NCI-H146 treated with DMSO at 0.1 percent for 48 hours (cell line): ENCODE measurements around the gene MIPOL1.
"Not testable (repeated sequence)": the region's sequence is repeated elsewhere in the genome, so short reads cannot be mapped to it uniquely, and the experiment has no call there.

Source experiments
- DNase-seq: peaks from one replicate; lab custom pipeline; 2025; ENCODE audit not compliant: unreplicated experiment; lab: John Stamatoyannopoulos, UW

The MIPOL1 gene

DNA sequence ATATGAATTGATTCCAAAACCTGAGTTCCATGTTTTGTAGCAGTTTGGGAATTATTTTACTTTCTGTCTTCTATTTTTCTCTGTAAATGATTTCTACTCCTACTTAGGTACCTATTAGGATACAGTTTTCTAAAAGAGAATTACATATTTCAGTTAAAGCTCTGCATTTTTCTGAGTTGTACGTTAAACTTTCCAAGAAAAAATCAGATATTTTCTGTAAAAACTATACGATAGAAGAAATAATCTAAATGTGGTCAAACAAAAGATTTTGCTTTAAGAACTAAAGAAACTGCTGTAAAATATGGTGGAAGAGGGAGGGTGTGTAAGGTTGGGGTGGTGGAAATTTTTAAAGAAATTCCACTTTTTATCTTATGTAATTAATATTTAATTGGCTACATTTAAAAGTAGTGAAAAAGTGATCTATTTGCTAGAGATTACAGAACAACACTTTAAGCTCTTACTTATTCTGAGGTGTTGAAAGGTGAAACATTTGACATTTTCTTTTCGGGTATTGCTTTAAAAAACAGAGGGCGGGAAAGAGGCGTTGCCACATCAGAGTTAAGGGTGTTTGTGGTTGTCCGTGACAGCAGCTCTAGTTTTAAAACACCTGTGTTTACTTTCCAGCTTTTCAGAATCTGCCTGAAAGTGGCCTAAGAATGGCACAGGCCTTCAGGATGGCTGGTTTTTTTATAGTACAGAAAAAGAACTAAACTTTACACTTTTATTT lies 187.3 kb downstream of the MIPOL1 start:
- peak; percentile 63 for DNase-seq

DNA sequence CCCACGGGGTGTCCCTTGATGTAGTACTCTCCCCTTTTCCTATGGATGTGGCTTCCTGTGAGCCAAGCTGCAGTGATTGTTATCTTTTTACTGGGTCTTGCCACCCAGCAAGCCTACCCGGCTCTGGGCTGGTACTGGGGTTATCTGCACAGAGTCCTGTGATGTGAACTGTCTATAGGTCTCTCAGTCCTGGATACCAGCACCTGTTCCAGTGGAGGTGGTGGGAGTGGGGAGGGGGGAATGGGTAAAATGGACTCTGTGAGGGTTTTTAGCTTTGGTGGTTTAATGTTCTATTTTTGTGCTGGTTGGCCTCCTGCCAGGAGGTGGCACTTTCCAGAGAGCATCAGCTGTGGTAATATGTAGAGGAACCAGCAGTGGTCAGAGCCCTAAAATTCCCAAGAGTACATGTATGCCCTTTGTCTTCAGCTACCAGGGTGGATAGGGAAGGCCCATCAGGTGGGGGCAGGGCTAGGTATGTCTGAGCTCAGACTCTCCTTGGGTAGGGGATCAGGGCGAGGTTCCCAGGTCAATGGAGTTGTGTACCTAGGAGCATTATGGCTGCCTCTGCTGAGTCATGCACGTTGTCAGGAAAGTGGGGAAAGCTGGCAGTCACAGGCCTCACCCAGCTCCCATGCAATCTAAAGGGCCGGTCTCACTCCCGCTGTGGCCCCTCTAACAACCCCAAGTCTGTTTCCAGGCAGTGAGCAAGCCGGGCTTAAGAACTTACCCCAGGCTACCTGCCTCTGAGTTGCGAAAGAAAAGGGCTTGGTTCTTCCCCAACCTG lies 199.6 kb downstream of the MIPOL1 start:
- DNase-seq, result not testable (repeated sequence)

DNA sequence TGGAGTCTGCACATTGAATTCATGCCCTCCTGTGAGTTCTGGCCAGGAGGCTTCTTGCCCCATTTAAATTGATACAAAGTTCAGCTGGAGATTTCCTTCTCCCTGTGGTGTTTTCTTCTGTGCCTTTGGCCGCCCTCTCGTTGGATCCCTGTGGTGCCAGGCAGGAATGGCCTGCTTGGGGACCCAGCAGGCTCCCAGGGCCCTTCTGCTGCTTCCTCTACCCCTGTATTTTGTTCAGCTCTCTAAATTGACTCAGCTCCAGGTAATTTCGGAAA lies 200.1 kb downstream of the MIPOL1 start:
- no peak for DNase-seq

DNA sequence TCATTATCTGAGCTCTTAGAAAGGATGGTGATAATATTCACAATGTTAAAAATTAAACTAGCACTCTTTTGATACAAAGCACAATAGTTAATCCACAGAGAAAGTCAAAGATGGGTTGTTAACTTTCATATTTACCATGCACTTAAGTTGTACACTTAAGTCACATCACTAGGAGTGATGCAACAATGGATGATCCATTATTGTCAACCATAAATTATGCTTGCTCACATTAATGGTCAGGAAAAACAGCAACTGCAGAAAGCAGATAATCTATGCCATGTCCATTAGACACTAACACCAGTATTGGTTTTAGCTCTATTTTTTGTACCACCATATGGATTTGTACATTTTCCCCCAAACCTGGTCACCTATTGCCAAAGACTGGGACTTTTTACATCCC lies 201.8 kb downstream of the MIPOL1 start:
- DNase-seq, result no peak

DNA sequence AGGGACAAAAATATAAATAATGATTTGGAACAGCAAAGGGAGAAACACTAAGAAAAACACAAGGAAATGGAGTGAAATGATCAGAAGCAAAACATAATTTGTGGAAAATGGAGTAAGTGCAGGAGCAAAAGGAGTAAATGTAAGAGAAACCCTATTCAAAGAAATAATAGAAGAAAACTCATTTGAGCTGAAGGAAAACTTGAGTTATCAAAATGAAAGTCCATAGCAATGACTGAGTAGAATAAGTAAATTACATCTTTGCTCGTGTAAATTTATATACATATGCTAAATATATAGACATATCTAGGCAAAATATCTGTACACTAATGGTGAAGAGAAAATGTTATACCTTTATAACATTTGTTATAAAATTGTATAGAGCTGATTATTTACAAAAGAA lies 203.4 kb downstream of the MIPOL1 start:
- DNase-seq, result no peak

DNA sequence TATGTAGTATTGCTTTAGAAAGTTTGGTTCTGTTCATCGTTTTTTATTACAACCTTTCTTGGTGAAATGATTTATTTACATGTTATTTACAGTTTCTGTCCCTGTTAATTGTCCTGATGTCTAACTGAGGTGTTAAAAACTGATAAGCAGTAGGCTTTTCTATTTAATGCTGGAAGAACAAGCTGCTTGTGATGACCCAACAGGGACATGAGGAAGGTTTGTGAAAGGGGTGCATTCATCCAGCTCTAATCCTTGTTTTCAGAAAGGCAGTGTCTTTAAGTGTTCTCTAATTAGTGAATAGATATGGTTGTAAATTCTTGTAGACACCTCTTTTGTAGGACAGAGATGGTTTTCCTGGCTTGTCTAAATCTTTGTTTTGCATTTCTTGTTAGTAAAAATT lies 205.9 kb downstream of the MIPOL1 start:
- DNase-seq, result peak; percentile 27

DNA sequence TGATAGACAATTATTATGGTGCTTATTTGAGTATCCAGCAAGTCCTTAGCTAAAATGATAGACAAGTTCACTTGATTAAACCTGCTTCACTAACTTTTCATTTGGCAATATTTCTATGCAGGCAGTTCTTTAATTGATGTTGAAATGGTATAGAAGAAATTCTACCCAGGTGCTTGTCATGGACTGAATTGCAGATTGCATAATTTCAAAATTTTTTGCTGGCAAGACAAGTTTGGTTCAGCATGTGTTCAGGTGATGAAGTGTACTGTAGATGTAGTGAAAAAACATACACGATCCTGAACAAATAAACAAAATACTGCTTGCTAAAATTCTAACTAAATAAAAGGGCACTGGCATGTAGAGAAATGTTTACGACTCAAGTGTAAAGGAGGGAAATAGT lies 208.4 kb downstream of the MIPOL1 start:
- DNase-seq, result no peak

DNA sequence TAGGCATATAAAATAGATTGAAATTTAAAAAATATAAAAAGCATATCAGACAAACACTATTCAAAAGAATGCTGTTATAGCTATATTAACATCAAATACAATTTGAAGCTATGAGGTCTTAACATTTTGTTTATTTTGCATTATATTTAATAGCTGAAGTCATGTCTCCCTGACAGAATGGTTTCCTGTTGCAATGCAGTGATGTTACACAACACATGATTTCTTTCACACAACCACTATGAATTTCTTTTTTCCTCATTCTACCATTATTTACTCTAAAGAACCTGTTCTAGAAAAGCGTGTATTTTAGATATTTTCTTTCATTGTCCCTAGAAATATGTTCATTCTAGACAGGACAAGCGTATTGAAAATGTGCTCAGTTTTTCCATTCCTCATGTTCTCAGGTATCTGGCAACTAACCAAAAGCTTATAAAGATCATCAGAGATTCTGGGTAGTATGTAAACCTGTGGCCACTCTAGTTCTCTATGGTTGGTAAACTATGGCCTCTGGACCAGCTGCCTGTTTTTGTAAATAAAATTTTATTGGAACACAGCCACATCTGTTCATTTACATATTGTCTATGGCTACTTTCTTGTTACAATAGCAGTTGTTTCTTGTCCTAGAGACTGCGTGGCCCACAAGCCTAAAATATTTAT lies 213.5 kb downstream of the MIPOL1 start:
- DNase-seq, result no peak

DNA sequence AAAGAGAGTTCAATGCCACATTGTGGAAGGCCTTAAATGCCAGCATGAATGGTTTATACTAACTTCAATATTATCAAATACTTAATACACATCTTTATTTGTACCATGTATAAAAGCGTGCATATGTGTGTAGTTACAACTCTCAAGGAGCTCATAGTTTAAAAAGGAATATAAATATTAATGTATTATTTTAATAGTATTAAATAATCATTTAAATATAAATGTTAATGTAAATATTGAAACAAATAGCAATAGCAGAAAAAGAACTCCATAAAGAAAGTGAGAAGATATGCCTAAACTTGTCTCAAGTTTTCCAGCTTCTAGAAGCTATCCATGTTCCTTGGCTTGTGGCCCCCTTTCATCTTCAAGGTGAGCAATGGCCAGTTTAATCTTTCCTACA lies 215.3 kb downstream of the MIPOL1 start:
- DNase-seq, result no peak

DNA sequence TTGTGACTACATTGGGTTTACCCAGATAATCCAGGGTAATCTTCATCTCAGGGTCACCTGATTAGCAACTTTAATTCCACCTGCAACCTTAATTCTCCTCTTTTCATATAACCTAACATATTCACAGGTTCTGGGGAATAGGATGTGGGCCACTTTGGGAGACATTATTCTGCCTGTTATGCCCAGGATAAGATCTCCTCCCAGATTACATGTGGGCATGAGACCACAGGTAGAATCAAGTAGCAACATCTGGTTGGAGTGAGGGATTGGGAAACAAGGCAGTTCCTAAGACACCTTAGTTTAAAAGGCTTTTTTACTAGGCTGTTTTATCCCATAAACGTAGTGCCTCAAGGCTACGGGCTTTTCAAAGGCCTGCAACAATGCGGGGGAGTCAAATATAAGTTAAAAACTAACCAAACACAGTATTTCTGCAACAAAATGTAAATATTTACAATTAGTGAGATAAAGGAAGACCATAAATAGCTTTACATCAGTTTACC lies 215.8 kb downstream of the MIPOL1 start:
- DNase-seq, result no peak

DNA sequence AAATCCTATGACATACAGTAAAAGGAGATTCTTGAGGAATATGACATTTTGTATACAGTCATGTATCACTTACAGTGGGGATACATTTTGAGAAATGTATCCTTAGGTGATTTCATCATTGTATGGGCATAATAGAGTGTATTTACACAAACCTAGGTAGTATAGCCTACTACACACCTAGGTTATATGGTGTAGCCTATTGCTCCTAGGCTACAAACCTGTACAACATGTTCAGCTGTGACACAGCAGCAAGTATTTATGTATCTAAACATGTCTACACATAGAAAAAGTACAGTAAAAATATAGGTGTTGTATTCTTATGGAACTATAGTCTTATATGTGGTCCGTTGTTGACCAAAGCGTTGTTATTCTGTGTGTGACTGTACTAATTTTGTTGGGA lies 218.5 kb downstream of the MIPOL1 start:
- DNase-seq, result no peak

DNA sequence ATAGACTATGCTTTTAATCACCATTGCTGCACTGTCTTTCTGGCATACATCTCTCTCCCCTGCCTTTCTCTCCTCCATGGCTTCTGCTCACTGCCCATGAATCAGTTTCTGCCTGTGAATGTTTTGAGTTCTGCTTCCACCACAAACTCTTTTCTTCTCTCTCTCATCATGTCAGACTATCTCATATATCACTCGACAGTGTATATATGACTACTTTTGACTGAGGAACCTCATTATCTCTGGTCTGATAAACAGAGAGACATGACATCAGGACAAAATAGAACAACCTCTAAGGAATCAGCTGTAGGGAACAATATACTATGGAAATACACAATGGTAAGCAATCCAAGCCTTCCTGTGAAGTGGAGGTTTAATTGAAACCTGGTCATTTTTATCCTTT lies 219.4 kb downstream of the MIPOL1 start:
- no peak for DNase-seq

DNA sequence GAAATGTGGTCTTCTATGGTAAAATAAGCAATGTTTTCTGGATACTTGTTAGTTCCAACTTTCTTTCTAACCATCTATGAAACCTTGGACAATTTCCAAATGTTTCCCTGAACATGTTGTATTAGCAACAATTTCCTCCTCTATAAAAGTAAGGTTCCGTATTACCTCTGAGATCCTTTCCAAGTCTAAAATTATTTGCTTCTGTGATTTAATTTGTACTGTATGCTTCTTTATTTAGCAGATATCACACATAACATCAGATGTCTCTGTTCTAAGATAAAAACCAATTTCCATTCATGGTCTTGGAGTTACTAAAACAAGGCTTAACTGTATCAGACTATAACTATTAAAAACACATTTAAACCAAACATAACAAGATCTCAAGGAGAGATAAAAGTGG lies 220.1 kb downstream of the MIPOL1 start:
- DNase-seq, result no peak

DNA sequence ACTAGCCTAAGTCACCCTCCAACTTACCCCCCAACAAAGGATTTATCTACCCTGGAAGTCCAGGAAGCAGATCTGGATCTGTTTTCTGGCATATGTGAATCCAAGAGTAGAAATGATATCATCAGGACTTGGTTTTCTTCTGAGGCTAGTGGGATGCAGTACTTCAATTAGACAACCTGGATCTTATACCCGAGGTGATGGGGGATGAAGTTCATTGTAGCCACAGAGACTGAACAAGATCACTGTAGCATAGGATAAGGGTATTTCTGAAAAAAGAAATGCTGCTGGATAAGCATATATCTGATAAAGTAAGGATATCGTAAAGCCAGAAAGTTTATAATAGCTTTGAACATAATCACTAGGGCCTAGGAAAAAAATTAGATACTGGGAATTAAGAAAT lies 222.9 kb downstream of the MIPOL1 start:
- DNase-seq, result no peak

DNA sequence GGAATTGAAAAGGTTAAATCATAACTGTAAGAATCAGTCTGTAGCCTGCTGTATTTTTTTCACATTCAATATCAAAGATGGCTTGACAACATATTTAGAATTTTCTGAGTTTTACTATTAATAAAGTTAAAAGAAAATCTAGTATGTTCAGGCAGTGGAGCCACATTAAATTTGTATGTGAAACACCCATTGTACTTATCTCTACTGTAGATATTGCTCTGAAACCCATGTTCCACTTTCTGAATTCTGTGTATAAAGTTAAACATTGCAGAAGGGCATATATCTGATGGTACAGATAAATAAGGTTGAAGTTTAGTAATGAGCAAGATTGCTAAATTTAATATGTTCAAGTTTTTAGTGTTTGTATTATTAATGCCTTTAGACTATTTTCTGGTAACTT lies 224.6 kb downstream of the MIPOL1 start:
- DNase-seq, result no peak

DNA sequence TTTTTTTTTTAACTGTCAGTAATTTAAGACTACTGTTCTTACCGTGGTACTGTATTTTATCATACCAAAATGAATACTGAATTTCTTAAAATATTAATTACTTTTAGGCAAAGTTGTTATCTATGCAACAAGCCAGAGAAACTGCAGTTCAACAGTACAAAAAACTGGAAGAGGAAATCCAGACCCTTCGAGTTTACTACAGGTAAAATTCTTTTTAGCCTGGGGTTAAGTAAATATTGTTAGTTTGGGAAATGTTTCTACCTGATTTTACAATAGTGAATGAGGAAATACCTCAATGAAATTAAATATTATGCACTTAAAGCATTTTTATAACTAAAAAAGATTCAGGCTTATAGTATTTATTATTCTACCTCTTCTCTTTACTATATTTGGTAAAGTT lies 225.0 kb downstream of the MIPOL1 start:
- no peak for DNase-seq

DNA sequence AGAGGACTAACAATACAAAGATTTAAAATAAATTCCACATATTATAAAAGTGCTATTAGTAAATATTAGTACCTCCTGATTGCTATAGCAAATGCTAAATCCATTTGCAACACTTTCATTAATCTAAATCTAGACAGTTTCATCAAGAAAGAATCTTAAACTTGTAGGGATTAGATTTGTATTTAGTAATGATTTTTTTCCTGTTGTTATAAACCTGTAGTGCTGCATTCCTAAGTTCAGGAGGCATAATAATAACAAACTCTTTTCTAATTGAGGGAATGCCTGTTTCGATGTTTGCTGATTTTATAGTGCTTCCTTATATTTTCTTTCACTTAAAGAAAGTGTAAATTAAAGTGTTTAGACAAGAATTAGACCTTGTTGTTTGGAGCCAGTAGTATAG lies 231.2 kb downstream of the MIPOL1 start:
- no peak for DNase-seq

DNA sequence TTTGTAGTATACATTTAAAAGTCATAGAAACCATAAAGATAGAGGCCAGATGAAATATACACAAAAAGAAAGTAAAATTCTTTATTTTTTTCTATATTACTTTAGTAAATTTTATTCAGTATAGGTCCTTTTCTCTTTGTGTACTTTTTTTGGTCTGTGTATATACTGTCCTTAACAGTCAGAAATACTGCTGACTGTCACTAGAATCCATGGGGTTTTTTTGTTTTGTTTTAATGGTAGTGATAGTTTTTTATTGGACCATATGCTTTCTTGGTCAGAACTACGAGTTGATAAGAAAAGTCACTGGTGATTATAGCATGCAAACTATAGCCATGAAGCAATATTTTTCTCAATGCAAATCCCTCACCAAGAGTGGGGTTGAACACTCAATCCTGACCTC lies 231.9 kb downstream of the MIPOL1 start:
- DNase-seq, result no peak

DNA sequence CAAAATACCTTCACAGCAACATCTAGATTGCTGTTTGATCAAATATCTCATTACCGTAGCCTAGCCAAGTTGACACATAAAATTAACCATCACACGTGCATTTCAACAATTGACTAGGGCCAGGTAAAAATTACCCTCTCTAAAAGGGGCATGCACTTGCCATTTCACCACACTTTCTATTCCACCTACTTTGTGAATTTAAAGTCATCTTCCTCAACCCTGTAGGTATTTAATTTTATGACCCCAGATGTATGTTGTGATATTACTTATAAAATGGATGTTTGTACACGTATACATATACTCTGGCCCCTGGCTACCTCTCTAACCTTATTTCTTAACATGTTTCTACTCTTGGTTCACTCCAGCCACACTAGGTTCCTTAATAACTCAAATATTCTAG lies 237.1 kb downstream of the MIPOL1 start:
- DNase-seq, result no peak

DNA sequence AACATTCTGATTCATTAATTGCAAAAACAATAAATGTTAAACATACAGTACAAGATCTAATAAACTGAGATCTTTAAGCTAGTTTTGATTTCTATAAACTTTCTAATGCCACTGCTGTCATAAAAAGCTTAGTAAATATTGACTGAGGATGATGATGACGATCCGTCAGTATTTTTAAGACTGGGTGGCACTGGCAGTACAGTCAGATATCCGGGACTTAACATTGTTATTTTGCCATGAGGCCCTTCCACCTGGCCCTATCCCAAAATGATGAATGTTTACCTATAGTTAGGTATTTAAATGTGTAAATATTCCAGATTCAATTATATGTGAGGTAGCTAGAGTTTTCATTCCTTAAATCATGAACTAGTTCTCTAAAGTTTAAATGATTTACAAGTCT lies 238.8 kb downstream of the MIPOL1 start:
- peak; percentile 25 for DNase-seq

DNA sequence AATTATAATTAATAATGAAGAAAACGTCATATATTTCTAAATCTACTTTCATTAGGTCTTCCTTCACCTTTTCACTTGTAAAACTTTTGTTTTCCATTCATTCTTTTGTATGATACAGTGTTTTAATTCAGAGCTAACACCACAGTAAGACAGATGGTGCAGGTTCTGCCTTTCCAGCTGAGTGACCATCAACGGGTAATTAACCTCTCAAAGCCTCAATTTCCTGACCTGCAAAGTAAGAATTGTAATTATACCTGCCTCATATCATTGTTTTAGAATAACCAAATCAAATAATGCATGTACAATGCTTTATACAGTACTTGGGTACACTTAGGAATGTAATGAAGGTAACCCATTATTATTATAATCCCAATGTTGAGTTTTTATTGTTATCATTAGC lies 239.8 kb downstream of the MIPOL1 start:
- DNase-seq, result peak; percentile 67

DNA sequence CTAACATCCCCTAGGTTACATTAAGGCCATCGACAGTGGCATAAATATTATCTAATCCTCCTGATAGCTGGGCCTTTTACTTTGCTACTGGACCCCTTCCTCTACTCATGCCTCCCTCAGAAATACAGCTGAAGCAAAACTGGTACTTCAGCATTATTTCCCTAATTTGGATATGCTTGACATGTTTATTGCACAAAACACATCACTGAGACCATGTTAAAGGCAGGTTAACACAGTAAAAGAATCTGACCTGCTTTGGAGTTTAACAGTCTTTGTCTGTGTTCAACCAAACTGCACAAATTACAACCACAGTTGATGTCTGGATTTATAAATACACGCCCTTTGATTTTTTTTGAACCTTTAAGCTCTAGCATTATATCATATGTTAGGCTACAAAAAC lies 240.7 kb downstream of the MIPOL1 start:
- no peak for DNase-seq
